ENCODE measurements around the gene MAPK6.

DNA sequence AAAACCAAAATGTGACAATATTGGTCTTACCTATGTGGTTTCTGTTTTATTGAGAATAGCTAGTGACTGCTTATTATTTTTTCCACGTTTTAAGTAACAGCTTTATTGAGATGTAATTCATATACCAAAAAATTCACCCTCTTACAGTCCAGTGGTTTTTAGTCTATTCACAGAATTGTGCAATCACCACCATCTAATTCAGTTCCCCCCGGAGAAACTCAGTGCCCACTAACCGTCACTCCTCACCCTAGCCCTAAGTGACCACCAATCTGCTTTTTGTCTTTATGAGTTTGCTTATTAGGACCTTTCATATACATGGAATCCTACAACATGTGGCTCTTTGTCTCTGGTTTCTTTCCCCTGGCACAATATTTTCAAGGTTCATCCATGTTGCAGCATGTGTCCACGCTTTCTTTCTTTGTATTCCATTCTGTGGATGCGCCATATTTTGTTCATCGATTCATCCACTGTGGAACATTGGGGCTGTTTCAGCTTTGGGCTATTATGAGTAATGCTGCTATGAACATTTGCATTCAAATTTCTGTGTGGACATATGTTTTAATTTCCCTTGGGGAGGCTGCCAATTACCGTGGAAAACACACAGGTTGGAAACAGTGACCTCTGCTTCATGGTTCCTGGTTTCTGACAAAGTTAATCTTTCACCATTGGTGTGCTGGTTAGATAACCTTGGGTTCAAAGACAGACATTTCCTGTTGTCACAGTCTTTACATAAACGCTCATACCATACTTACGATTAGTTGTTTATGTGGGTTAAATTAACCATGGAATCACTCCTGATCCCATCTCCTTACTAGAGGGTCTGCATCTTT, 96.8 kb downstream of the MAPK6 start:
- TF ChIP-seq, protein P1, sequence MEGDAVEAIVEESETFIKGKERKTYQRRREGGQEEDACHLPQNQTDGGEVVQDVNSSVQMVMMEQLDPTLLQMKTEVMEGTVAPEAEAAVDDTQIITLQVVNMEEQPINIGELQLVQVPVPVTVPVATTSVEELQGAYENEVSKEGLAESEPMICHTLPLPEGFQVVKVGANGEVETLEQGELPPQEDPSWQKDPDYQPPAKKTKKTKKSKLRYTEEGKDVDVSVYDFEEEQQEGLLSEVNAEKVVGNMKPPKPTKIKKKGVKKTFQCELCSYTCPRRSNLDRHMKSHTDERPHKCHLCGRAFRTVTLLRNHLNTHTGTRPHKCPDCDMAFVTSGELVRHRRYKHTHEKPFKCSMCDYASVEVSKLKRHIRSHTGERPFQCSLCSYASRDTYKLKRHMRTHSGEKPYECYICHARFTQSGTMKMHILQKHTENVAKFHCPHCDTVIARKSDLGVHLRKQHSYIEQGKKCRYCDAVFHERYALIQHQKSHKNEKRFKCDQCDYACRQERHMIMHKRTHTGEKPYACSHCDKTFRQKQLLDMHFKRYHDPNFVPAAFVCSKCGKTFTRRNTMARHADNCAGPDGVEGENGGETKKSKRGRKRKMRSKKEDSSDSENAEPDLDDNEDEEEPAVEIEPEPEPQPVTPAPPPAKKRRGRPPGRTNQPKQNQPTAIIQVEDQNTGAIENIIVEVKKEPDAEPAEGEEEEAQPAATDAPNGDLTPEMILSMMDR (IDR thresholded peaks at IDR 0.05) = no peak
- no peak for TF ChIP-seq POLR2A (IDR thresholded peaks at IDR 0.05)
